DLD1 (cell line): ENCODE data around the gene NELL1.

Source experiments
- in situ Hi-C: cut with HindIII; loops from 2 replicates; pipeline ENCODE4 v1.10.0; 2017; ENCODE audit warnings: low sequenced_read_pairs

The NELL1 gene

DNA sequence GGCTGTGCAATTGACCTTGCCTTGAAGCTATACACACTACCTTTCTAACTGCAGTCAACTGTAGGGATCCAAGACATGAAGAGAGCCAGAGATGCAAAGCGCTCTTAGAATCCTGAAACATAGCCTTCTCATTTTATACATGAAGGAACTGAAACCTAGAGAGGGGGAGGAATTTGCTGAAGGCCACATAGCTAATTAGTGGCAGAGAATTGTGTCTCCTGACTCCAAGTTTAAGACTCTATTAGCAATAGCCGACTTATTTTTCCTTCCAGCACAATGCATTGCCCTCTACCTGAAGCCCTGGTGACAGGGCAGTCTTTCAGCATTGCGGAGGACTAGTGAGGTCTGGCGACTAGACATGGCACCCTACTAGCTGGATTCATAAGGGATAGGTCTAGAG is 796.5 kb downstream of the NELL1 start:
- in situ Hi-C loops: no loop called here

DNA sequence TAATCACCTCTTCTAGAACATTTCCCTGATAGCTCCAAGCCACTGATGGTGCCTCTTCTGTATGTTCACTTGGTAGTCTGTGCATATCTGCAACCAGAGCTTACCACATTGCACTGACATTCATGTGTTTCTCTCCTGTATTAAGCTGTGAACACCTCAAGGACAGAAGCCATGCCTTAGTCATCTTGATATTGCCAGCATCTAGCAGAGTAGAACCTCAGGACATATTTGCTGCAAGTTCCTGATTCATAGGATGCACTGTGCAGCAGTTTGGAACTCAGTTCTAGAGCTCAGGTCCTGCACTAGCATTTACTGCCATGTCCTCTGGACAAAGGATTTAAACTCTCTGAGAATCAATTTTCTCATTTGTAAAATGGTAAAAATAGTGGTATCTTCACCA is 801.1 kb downstream of the NELL1 start:
- in situ Hi-C loops: no loop called here

DNA sequence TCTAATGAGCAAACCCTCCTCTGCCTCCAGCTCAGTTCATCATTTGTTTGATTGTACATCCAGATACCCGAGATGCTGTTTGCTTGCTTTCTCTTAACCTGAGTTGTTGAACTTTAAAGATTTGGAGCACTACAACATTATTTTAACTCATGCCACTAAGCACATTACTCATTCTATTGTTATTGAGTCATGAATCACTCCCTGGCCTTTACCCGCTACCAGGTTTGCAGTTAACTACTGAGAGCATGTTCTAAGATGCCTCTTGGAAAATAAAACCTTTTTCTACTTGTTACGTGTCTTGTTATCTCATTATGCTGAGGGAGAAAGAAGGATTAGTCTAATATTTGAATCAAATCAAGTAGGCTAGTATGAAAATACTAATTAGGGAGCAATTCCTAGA is 802.9 kb downstream of the NELL1 start:
- in situ Hi-C loops: no loop called here

DNA sequence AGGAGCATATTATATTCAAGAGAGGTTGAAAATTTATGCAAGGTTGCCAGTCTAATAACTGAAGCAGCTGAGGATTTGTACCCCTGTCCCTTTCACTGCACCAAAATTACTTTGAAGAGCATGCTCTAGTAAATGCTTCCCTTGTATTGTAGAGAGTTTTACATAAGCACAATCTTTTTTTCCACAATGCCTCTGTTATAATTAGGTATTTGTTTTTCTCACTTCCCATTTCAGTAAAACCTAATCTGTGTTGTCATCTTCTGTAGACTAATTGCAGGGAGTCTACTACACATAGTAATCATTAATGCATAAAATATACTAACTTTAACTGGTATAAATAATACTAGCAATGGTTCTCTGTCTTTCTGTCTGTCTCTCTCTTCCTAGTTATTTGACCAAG is 805.1 kb downstream of the NELL1 start:
- in situ Hi-C loops: no loop called here

DNA sequence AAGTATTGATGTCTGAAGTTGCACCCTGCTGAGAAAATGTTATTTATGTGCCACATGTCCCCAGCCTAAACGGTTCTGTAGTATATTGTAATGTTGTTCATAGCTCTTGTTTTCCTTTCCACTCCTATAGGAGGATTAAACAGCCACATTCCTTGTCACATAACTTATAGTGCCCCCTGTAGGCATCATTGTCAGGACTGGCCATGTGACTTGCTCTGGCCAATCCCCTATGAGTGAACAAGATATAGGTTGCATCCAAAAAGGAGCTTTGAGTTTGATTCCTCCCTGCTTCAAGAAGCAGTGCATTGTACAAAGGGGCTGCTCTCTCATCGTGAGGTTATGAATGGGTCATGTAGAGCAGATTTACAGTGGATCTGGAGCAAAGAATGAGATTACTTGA is 805.9 kb downstream of the NELL1 start:
- in situ Hi-C loops: no loop called here

DNA sequence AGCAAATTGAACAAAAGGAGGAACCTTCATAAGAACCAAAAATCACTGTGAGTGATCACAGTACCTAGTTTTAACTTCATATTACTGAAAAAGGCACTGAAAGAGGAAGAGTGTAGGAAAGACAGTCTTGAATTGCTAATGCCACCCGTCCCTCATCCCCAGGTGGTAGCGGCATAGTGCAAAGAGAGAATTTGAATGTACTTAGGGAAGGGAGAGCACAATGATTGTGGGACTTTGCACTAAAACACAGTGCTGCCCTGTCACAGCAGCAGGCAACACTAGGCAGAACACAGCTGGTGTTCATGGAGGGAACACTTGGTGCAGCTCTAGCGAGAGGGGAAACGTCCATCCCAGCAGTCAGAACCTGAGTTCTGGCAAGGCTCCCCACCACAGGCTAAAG is 807.2 kb downstream of the NELL1 start:
- in situ Hi-C loops: no loop called here

DNA sequence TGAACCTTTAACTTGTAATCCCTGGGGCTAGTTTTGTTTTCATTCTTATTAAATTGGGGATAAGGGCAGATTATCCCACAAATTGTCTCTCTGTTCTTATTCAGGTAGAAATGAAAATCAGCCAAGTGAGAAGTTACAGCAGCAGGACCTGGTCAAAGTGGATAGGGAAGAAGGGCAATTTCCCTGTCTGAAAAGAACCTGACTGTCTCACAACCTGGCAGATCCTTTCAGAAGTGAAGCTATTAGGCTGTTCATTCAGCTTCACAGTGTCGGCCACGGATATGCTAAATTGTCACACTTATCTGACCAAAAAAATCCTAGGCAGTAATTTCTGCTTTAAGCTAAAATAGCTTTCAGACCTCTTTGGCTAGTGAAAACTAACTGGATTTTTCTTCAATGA is 810.9 kb downstream of the NELL1 start:
- in situ Hi-C loops: no loop called here

DNA sequence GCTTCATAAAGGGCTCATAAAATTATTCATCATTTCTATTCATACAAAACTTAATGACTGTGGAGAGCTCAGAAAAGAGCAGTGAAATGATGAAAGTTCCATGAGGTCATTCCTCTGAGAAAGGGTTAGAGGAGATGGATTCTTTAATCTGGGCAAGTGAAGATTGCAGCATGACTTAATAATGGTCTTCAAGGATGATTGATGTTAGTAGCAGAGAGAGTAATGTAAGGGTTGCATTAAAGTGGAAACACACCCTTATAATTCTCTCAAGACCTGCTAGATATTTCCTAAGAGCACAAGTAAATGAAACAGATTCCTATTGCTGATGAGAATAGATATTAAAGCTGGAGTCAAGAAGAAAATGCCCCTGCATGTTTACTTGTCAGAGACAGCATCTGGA is 811.9 kb downstream of the NELL1 start:
- in situ Hi-C loops: no loop called here

DNA sequence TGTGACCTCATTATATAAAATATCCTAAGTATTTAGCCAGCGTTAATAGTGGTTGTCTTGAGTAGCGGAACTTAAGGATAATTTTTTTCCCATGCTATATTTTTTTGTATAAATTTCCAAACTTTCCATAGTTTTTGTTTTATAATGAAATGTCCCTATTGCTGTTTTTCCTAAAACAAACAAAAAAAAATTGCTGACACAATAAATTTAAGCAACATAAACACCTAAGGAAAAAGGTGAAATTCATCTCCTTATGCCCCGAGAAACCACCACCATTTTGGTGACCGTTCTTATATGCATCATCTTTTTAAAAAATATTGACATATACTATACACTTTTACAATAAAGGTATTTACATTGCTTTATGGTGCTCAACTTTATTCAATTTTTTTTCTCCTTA is 814.7 kb downstream of the NELL1 start:
- in situ Hi-C loops: no loop called here

DNA sequence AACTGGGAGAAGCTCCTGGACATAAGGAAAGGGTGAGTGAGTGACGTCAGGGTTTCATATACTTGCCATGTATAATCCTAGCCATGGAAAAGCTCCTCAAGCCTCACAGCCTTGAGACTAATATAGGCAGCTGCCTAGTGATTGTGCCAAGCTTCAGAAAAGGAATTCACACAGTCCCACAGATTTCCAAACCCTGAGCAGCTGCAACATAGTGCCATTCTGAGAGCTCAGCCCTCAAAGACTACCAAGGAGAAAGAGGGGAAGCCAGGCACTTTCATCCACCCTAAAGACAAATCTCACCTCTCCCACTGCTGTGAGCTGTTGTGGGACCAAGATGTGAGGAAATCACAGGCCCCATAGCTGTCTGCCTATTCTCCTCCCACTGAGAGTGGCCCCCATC is 815.6 kb downstream of the NELL1 start:
- in situ Hi-C loops: no loop called here

DNA sequence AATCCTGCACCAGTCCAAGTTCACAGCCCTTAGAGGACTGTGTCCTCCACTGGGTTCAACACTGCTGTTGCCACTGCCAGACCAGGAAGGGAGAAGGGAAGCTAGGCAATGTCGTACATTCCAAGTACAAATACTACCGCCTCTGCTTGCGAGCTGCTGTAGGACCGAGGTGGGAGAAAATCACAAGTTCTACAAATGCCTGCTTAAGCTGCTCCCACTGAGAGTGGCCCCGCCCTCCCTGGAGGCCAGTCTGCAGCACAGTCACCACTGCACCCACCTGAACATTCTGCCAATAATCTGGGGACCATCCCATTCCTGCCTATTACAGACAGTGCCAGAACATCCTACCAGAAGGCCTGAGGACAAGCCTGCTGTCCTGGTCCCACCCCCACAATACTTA is 816.0 kb downstream of the NELL1 start:
- in situ Hi-C loops: no loop called here

DNA sequence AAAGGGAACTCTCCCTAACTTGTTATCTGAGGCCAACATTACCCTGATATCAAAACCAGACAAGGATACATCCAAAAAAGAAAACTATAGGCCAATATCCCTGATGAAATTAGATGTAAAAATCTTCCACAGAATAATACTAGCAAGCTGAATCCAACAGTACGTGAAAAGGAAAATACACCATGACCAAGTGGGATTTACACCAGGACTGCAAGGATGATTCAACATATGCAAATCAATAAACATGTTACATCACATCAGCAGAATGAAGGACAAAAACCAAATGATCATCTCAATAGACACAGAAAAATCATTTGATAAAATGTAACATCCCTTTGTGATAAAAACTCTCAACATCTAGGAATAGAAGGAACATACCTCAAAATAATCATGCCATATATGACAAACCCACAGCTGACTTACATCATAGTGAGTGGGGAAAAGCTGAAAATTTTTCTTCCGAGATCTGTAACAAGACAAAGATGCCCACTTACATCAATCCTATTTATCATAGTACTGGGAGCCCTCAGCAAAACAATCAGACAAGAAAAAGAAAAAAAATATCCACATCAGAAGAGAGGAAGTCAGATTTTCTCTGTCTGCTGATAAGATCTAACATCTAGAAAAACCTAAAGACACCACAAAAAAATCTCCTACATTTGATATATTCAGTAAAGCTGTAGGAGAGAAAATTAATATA is 820.2 kb downstream of the NELL1 start:
- in situ Hi-C loops: no loop called here

DNA sequence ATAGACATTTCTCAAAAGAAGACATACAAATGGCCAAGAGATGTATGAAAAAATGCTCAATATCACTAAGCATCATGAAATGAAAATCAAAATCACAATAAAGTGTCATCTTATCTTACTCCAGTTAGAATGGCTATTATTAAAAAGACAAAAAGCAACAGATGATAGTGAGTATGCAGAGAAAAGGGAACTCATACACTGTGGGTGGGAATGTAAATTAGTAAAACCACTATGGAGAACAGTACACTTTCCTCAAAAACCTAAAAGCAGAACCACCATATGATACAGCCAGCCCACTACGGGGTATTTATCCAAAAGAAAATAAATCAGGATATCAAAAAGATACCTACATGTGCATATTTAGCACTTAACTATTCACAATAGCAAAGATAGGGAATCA is 823.5 kb downstream of the NELL1 start:
- in situ Hi-C loops: no loop called here

DNA sequence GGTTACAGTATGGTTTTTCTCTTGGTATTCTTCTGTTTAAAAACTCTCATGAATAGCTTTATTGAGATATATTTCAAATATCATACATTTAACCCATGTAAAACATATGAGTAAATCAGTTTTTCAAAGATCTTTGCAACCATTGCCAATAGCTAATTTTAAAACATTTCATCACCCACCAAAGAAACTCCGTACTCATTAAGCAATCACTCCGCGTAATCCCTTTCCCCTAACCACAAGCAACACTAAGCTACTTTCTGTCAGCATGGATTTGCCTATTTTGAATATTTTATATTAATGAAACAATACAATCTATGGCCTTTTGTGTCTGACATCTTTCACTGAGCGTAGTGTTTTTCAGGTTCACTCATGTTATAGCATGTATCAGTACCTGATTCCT is 825.6 kb downstream of the NELL1 start:
- in situ Hi-C loops: no loop called here

DNA sequence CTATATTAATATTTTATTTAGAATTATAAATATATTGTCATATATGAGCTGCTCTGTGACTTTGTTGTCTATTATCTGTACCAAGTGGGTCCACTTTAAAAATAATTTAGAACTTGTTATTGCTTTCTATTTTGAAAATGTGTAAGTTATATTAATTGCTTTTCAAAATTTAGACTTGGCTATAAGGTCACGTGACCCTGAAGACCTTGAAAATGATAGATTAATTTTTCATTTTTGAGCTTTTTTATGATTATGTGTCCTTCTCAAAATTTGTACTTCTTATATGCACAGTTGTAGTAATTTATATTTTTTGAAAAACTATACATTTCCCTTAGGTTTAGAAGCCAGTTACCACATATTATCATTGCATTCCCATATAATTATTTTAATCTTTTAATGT is 826.5 kb downstream of the NELL1 start:
- in situ Hi-C loops: no loop called here

DNA sequence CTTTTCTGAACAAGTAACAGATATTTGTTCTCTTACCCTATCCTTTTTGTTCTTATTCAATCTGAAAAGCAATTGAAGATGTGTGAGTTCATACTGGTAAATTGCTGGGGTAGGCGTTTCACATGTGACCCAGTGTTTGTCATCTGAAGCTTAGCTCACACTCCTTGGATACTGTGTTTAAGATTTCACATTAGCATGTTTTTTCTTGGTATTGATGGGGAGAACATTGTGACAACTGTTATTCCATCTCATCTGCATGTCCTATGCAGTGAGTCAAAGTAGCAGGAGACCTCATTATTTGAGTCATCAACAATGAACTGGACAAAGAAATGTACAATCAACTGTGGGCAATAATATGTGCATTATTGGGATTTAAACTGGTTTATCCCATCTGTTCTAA is 831.9 kb downstream of the NELL1 start:
- in situ Hi-C loops: no loop called here

DNA sequence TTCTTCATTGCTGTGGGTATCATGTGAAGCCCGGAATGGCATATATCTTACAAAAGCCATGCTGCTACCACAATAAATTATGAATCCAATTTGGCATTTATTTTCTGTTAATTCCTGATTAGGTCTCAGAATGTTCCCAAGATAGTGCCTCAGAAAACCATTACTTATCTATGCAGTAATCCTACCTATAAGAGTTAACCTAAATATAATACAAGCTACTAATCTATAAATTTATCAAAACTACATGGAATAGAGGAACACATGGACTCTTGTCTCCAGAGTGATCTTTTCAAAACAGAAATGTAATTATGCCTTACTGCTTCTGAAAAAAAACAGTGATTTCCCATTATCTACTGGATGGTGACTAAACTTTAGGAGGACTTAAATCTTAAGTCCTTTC is 835.7 kb downstream of the NELL1 start:
- in situ Hi-C loops: no loop called here

DNA sequence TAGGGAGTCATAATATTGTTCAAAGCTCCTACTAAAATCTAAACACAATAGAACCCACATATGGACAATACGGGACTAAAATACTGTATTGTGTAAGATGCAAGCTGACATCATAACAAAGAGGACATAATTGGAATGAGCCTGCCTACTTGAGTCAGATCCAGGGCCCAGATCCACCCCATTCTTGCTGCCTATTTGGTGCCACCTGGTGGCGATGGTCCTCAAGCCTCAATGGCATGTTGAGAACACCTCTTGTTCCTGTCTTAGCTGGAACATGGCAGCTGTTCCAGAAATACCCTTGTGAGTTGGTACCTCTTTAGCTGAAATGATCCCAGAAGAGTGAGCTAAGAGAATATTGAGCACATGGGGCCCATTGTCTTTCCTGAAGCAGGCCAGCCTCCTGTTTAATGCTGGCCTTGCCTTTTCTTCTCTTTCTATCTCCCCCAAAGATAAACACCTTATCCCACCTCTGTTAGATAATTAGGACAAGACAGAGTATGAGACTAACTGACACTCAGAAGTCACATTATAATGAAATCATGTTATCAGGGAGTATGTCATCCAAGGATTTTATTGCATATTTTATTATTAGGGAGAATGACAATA is 842.6 kb downstream of the NELL1 start:
- in situ Hi-C loops: no loop called here

DNA sequence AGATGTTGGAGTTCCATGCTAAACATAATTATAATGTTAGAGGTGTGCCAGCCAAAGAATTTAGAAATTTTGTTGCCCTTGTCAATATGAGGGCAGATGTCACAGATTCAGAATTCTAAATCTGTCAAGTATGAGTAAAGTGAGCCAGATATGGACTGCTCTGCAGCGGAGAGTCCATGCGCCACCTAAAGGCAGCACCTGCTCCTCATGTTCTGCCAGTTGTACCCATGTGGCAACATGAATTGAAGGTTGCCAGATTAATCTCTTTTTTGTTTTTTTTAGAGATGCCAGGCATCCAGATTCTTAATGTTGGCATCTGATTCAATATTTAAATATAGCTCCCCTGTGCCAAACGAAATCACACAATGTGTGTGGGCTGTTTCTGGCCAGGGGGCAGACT is 844.9 kb downstream of the NELL1 start:
- in situ Hi-C loops: no loop called here

DNA sequence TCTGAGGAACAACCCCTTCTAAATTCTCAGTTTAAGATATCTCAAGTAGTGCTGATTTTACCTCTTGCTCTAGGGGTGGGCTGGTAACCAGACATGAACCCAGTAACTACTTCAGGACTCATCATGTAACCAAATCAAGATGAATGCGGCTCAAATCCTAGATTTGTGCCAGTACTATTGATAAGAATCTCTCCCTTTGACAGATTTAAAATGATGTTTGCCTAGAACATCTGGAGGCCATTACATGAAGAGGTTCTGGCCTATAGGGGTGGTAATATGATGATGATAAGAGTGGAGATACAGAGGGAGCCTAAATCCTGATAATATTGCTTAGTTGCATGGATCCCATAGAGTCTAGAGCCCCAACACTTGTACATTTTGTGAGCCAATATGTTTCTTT is 850.9 kb downstream of the NELL1 start:
- in situ Hi-C loops: no loop called here

DNA sequence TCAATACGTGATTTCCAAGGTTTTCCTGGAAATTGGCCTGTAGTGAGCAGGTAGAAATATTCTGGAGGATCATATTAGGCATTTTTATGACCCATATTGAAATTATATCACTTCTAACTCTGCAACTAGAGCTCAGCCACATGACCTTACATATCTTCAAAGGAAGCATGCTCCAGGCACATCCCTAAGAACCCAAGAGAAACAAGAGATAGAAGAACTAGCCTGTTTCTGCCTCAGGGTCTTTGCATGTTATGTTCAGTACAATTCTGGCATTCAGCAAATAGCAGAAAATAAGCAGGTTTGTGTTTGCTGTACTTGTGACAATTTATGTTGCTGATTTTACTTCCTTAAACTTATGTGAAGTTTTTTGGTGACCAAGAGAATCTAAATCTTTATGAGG is 859.8 kb downstream of the NELL1 start:
- in situ Hi-C loops: no loop called here

DNA sequence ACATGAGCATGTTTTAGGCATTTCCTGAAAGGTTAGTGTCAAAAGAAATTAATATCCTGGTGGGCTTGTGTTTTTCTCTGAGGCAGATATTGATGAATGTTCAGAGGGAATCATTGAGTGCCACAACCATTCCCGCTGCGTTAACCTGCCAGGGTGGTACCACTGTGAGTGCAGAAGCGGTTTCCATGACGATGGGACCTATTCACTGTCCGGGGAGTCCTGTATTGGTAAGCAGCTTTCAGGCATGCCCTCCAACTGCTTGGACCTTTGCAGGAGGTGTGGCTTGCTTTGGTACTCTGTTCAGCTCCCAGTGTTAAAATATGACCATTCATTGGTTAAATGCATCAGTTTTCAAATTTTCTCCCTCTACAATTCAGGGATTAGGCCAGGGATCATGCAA is 864.9 kb downstream of the NELL1 start:
- in situ Hi-C loops: no loop called here

DNA sequence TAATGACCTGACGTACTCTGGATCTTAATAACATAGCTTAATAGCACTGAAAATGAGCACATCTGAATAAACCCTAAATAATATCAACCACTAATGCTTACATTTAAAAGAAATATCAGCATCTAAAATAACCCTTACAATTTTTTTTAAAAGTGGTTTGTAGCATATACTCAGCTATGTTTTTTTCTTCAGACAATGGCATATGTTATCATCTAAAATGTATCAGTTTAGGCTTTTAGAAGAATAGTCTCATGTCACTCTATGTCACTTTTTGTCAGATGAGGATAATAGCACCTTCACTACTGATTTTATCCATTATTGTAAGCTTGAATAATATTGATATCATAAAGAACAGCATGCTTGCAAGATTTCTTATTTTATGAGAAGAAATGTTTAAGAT is 868.6 kb downstream of the NELL1 start:
- in situ Hi-C loops: no loop called here
